GM23338 (cell line): ENCODE data around the gene PADI6.

ENCODE experiments used
- EZH2 ChIP-seq: fragments of 200-600 bp; sonication (generic); IDR thresholded peaks from one replicate; pipeline ENCODE4 v1.8.0; 2017; ENCODE audit warnings: antibody characterized with exemption, mild to moderate bottlenecking, low read depth; ENCODE audit not compliant: unreplicated experiment
- JUNB ChIP-seq: IDR thresholded peaks from one replicate; pipeline ENCODE4 v1.6.1; 2016; ENCODE audit warnings: antibody characterized with exemption; ENCODE audit not compliant: unreplicated experiment
- POLR2AphosphoS5 ChIP-seq: IDR thresholded peaks from 2 replicates; pipeline ENCODE4 v1.6.1; 2016; ENCODE audit warnings: antibody characterized with exemption, low read depth
- TF ChIP-seq, protein P1 (sequence below): IDR thresholded peaks from 2 replicates; pipeline ENCODE4 v1.6.1; 2016; ENCODE audit warnings: antibody characterized with exemption
- TF ChIP-seq, protein P2 (sequence below), 2 experiments: fragments of 200-600 bp in 1 of 2; sonication (generic) in 1 of 2; conservative IDR thresholded peaks; 2 replicates each; pipeline versions ENCODE4 v1.5.1 to v1.6.1; 2016 to 2017; ENCODE audit warnings: antibody characterized with exemption in 2 of 2, low read depth in 2 of 2, mild to moderate bottlenecking in 2 of 2, moderate library complexity in 1 of 2
- TF ChIP-seq, protein P3 (sequence below): IDR thresholded peaks from one replicate; pipeline ENCODE4 v1.6.1; 2018; ENCODE audit warnings: antibody characterized with exemption; ENCODE audit not compliant: unreplicated experiment

- TF ChIP-seq, protein P1, sequence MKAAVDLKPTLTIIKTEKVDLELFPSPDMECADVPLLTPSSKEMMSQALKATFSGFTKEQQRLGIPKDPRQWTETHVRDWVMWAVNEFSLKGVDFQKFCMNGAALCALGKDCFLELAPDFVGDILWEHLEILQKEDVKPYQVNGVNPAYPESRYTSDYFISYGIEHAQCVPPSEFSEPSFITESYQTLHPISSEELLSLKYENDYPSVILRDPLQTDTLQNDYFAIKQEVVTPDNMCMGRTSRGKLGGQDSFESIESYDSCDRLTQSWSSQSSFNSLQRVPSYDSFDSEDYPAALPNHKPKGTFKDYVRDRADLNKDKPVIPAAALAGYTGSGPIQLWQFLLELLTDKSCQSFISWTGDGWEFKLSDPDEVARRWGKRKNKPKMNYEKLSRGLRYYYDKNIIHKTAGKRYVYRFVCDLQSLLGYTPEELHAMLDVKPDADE: no peak
- TF ChIP-seq, protein P2, sequence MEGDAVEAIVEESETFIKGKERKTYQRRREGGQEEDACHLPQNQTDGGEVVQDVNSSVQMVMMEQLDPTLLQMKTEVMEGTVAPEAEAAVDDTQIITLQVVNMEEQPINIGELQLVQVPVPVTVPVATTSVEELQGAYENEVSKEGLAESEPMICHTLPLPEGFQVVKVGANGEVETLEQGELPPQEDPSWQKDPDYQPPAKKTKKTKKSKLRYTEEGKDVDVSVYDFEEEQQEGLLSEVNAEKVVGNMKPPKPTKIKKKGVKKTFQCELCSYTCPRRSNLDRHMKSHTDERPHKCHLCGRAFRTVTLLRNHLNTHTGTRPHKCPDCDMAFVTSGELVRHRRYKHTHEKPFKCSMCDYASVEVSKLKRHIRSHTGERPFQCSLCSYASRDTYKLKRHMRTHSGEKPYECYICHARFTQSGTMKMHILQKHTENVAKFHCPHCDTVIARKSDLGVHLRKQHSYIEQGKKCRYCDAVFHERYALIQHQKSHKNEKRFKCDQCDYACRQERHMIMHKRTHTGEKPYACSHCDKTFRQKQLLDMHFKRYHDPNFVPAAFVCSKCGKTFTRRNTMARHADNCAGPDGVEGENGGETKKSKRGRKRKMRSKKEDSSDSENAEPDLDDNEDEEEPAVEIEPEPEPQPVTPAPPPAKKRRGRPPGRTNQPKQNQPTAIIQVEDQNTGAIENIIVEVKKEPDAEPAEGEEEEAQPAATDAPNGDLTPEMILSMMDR (conservative IDR thresholded peaks at IDR 0.05; ENCODE audit: low read depth in 2 of 2): no peak
- TF ChIP-seq JUNB (no peak), EZH2 (no peak), POLR2AphosphoS5 (no peak)
- TF ChIP-seq, protein P3, sequence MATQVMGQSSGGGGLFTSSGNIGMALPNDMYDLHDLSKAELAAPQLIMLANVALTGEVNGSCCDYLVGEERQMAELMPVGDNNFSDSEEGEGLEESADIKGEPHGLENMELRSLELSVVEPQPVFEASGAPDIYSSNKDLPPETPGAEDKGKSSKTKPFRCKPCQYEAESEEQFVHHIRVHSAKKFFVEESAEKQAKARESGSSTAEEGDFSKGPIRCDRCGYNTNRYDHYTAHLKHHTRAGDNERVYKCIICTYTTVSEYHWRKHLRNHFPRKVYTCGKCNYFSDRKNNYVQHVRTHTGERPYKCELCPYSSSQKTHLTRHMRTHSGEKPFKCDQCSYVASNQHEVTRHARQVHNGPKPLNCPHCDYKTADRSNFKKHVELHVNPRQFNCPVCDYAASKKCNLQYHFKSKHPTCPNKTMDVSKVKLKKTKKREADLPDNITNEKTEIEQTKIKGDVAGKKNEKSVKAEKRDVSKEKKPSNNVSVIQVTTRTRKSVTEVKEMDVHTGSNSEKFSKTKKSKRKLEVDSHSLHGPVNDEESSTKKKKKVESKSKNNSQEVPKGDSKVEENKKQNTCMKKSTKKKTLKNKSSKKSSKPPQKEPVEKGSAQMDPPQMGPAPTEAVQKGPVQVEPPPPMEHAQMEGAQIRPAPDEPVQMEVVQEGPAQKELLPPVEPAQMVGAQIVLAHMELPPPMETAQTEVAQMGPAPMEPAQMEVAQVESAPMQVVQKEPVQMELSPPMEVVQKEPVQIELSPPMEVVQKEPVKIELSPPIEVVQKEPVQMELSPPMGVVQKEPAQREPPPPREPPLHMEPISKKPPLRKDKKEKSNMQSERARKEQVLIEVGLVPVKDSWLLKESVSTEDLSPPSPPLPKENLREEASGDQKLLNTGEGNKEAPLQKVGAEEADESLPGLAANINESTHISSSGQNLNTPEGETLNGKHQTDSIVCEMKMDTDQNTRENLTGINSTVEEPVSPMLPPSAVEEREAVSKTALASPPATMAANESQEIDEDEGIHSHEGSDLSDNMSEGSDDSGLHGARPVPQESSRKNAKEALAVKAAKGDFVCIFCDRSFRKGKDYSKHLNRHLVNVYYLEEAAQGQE: no peak
Observed at GRCh38 chr1:17422461-17422860, 50.5 kb downstream of the PADI6 start.
